Large intestine (tissue), 3 donors: Measurements from ENCODE around the gene PLCXD1. TPM values are rescaled to one million over a fixed set of nuclear protein-coding genes. Genes with fewer than 3 reads are reported as not detected.
"Not testable (repeated sequence)": the region's sequence is repeated elsewhere in the genome, so short reads cannot be mapped to it uniquely, and the experiment has no call there.

Experiments
- DNase-seq, 2 donors: peaks; one replicate each; pipeline versions ENCODE4 v3.0.0 to v3.0.0-alpha.2; 2013
- H3K27ac ChIP-seq: one replicate; pipeline ENCODE4 v1.5.1; 2013; ENCODE audit warnings: low read length
- H3K27me3 ChIP-seq: 2 replicates; pipeline ENCODE4 v1.6.1; 2013; ENCODE audit warnings: low read length; ENCODE audit not compliant: control insufficient read depth, insufficient read depth
- H3K36me3 ChIP-seq: 2 replicates; pipeline ENCODE4 v1.6.1; 2013; ENCODE audit warnings: low read length; ENCODE audit not compliant: control insufficient read depth, insufficient read depth
- H3K4me1 ChIP-seq: one replicate; pipeline ENCODE4 v1.6.1; 2013; ENCODE audit warnings: low read length; ENCODE audit not compliant: control insufficient read depth, insufficient read depth
- H3K4me3 ChIP-seq: one replicate; pipeline ENCODE4 v1.5.1; 2013; ENCODE audit warnings: low read length
- H3K9me3 ChIP-seq: one replicate; pipeline ENCODE4 v1.6.1; 2013; ENCODE audit warnings: mild to moderate bottlenecking, low read depth, low read length, moderate library complexity; ENCODE audit not compliant: control insufficient read depth
- WGBS: methylation state at CpG from one replicate; pipeline ENCODE4 v1.1.5; 2013; ENCODE audit warnings: low lambda C conversion rate; ENCODE audit not compliant: insufficient coverage; 5-methylcytosine and 5-hydroxymethylcytosine counted together
- polyA plus RNA-seq: library from polyadenylated mRNA; unstranded; fragments of 120-200 nt; gene quantifications from one replicate; pipeline ENCODE4 v1.2.1, GENCODE V29; 2013

The PLCXD1 gene
- polyA plus RNA-seq, 1 donor = 36.4 TPM

- Histone ChIP-seq H3K9me3 (peaks cover 24% of the 10 kb centered on the region), H3K36me3 (peaks cover 61% of the 10 kb centered on the region)
- no CpG with 5 or more reads among the region's 29 CpGs for WGBS
Observed at GRCh38 chrX:291411-291901, 10.3 kb downstream of the PLCXD1 start.

GRCh38 chrX:292900-293897 is 12.0 kb downstream of the PLCXD1 start:
- no CpG with 5 or more reads among the region's 47 CpGs for WGBS

More at GRCh38 chrX:291411-291901, 10.3 kb downstream of the PLCXD1 start:
- H3K4me1 ChIP-seq = no peaks in the 10 kb centered on the region
- no peaks in the 10 kb centered on the region for H3K27me3 ChIP-seq
- no peak overlapping the region for H3K27ac ChIP-seq
- H3K4me3 ChIP-seq = no peak overlapping the region
- no peak for DNase-seq

GRCh38 chrX:295136-295535 is 14.0 kb downstream of the PLCXD1 start:
- Histone ChIP-seq H3K36me3 (peaks cover 53% of the 10 kb centered on the region), H3K27ac (no peak overlapping the region), H3K27me3 (no peaks in the 10 kb centered on the region), H3K9me3 (peaks cover 26% of the 10 kb centered on the region), H3K4me3 (no peak overlapping the region), H3K4me1 (no peaks in the 10 kb centered on the region)
- no peak for DNase-seq
- no CpG with 5 or more reads among the region's 21 CpGs for WGBS

More at GRCh38 chrX:292900-293897, 12.0 kb downstream of the PLCXD1 start:
- peaks cover 58% of the 10 kb centered on the region for H3K36me3 ChIP-seq
- H3K27me3 ChIP-seq = no peaks in the 10 kb centered on the region
- no peak for DNase-seq
- H3K4me3 ChIP-seq = no peak overlapping the region
- peaks cover 24% of the 10 kb centered on the region for H3K9me3 ChIP-seq
- no peak overlapping the region for H3K27ac ChIP-seq
- no peaks in the 10 kb centered on the region for H3K4me1 ChIP-seq

GRCh38 chrX:298993-299392 is 17.8 kb downstream of the PLCXD1 start:
- no peak overlapping the region for H3K27ac ChIP-seq
- H3K9me3 ChIP-seq = peaks cover 12% of the 10 kb centered on the region
- peaks cover 43% of the 10 kb centered on the region for H3K36me3 ChIP-seq
- H3K4me1 ChIP-seq = no peaks in the 10 kb centered on the region
- no peak for DNase-seq
- no CpG with 5 or more reads among the region's 36 CpGs for WGBS
- no peak overlapping the region for H3K4me3 ChIP-seq
- H3K27me3 ChIP-seq = no peaks in the 10 kb centered on the region

- no CpG with 5 or more reads among the region's 8 CpGs for WGBS
- peaks cover 48% of the 10 kb centered on the region for H3K36me3 ChIP-seq
- no peak for DNase-seq
- no peak overlapping the region for H3K27ac ChIP-seq
- no peaks in the 10 kb centered on the region for H3K4me1 ChIP-seq
- no peaks in the 10 kb centered on the region for H3K27me3 ChIP-seq
- H3K4me3 ChIP-seq = no peak overlapping the region
- peaks cover 14% of the 10 kb centered on the region for H3K9me3 ChIP-seq
Observed at GRCh38 chrX:300334-300733, 19.2 kb downstream of the PLCXD1 start.

- Histone ChIP-seq H3K4me3 (no peak overlapping the region), H3K9me3 (peaks cover 19% of the 10 kb centered on the region), H3K27ac (no peak overlapping the region), H3K27me3 (no peaks in the 10 kb centered on the region), H3K4me1 (no peaks in the 10 kb centered on the region), H3K36me3 (peaks cover 61% of the 10 kb centered on the region)
- 100% methylated on average over 1 of the region's 19 CpGs for WGBS
- DNase-seq = no peak
Observed at GRCh38 chrX:302975-303374, 21.8 kb downstream of the PLCXD1 start.

- not testable (repeated sequence) for H3K4me3 ChIP-seq, H3K27me3 ChIP-seq, H3K27ac ChIP-seq, H3K4me1 ChIP-seq, DNase-seq
- WGBS = no CpG with 5 or more reads among the region's 12 CpGs
- H3K36me3 ChIP-seq = peaks cover 62% of the 10 kb centered on the region
- peaks cover 17% of the 10 kb centered on the region for H3K9me3 ChIP-seq
Observed at GRCh38 chrX:305781-306613, 24.8 kb downstream of the PLCXD1 start.

- H3K27me3 ChIP-seq, H3K27ac ChIP-seq, H3K4me1 ChIP-seq, DNase-seq, H3K4me3 ChIP-seq: not testable (repeated sequence)
- Histone ChIP-seq H3K36me3 (peaks cover 66% of the 10 kb centered on the region), H3K9me3 (peaks cover 22% of the 10 kb centered on the region)
- WGBS = no CpG with 5 or more reads among the region's 3 CpGs
Observed at GRCh38 chrX:306614-307251, 25.6 kb downstream of the PLCXD1 start.

- no peak for DNase-seq
- peaks cover 67% of the 10 kb centered on the region for H3K36me3 ChIP-seq
- no peak overlapping the region for H3K4me3 ChIP-seq
- no peak overlapping the region for H3K27ac ChIP-seq
- H3K4me1 ChIP-seq = no peaks in the 10 kb centered on the region
- peaks cover 22% of the 10 kb centered on the region for H3K9me3 ChIP-seq
- whole genome bisulfite sequencing = no CpG with 5 or more reads among the region's 58 CpGs
- H3K27me3 ChIP-seq = no peaks in the 10 kb centered on the region
Observed at GRCh38 chrX:307261-308111, 26.3 kb downstream of the PLCXD1 start.
